IPS DF 6.9 (cell line): Measurements from ENCODE around the gene EDC3.

Source experiments
- DNase-seq: peaks from one replicate; pipeline ENCODE4 v3.0.0-alpha.2; 2013; ENCODE audit warnings: low read depth, low spot score
- H3K27ac ChIP-seq: one replicate; pipeline ENCODE4 v1.5.1; 2013; ENCODE audit warnings: low read length, control low read depth
- H3K27me3 ChIP-seq: 2 replicates; pipeline ENCODE4 v1.6.1; 2013; ENCODE audit warnings: mild to moderate bottlenecking, low read length; ENCODE audit not compliant: control insufficient read depth, insufficient read depth
- H3K36me3 ChIP-seq: 2 replicates; pipeline ENCODE4 v1.6.1; 2013; ENCODE audit warnings: low read length; ENCODE audit not compliant: control insufficient read depth, insufficient read depth
- H3K4me1 ChIP-seq: 2 replicates; pipeline ENCODE4 v1.6.1; 2013; ENCODE audit warnings: low read length; ENCODE audit not compliant: control insufficient read depth, insufficient read depth
- H3K4me3 ChIP-seq: 2 replicates; pipeline ENCODE4 v1.5.1; 2013; ENCODE audit warnings: mild to moderate bottlenecking, low read length
- H3K9me3 ChIP-seq: 2 replicates; pipeline ENCODE4 v1.6.1; 2013; ENCODE audit warnings: low read length, inconsistent platforms; ENCODE audit not compliant: control insufficient read depth, insufficient read depth
- WGBS: extraction: QIAGEN DNeasy Blood & Tissue Kit; methylation state at CpG from one replicate; pipeline ENCODE4 v1.1.7; 2013; ENCODE audit warnings: mixed read lengths, missing lambda C conversion rate; ENCODE audit not compliant: insufficient read length, insufficient coverage; 5-methylcytosine and 5-hydroxymethylcytosine counted together

Gene EDC3

GRCh38 chr15:74626752-74627692 is 68.8 kb downstream of the EDC3 start:
- Histone ChIP-seq H3K4me1 (no peaks in the 10 kb centered on the region), H3K9me3 (no peaks in the 10 kb centered on the region), H3K36me3 (peaks cover 61% of the 10 kb centered on the region), H3K27ac (no peak overlapping the region), H3K4me3 (no peak overlapping the region), H3K27me3 (no peaks in the 10 kb centered on the region)
- no peak for DNase-seq
- WGBS, result no CpG with 5 or more reads among the region's 10 CpGs

- Histone ChIP-seq H3K27ac (no peak overlapping the region), H3K36me3 (peaks cover 62% of the 10 kb centered on the region), H3K27me3 (no peaks in the 10 kb centered on the region), H3K4me1 (0 out of 2 replicates have a peak, but pooled peaks cover under 1% of the 10 kb centered on the region), H3K4me3 (no peak overlapping the region), H3K9me3 (no peaks in the 10 kb centered on the region)
- DNase-seq, result no peak
- WGBS, result no CpG with 5 or more reads among the region's 7 CpGs
Observed at GRCh38 chr15:74626336-74626735, 69.5 kb downstream of the EDC3 start.

DNA sequence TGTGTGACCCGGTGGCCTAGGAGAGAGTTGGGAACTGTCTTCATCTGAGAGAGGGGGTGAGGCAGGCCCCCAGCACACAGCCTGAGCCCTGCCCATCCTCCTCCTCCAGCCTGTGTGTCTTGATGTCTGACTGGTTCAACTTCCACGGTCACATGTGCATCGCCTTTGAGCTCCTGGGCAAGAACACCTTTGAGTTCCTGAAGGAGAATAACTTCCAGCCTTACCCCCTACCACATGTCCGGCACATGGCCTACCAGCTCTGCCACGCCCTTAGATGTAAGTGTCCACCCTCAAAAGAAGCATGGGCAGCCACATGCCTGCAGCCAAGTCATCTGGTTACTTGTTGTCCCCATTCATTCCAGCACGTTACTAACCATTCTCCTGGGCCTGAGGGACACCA is 70.1 kb downstream of the EDC3 start:
- no peak for DNase-seq
- WGBS, result no CpG with 5 or more reads among the region's 6 CpGs
- no peak overlapping the region for H3K4me3 ChIP-seq
- 0 out of 2 replicates have a peak, but pooled peaks cover 2% of the 10 kb centered on the region for H3K4me1 ChIP-seq
- H3K27ac ChIP-seq, result no peak overlapping the region
- no peaks in the 10 kb centered on the region for H3K27me3 ChIP-seq
- H3K36me3 ChIP-seq, result peaks cover 66% of the 10 kb centered on the region
- no peaks in the 10 kb centered on the region for H3K9me3 ChIP-seq

DNA sequence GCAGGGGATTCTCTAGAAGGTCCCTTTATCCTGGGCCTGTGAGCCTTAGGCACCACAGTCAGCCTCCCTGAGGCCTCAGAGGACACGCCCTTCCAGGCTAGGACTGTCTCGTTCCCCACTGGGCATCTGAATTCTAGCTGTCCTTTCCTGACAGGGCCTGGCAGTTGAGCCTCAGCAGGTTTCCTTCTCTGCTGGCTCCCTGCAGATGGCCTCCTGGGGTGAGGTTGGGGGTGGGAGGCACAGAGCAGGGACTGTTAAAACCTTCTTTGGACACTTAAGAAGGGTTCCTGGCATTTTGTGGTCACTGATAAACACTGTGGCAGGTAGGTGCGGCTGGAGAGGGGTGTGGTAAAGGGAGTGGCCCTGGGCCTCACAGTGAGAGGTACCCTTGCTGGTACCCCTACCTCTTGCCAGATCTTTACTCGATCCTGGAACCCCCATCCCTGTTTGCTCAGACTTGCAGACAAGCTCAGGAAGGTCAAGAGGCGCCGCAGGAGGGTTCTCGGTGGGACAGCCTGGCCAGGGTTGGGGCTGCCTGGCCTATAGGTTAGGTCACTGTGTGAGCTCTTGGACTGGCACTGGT is 71.7 kb downstream of the EDC3 start:
- Histone ChIP-seq H3K4me3 (no peak overlapping the region), H3K36me3 (peaks cover 79% of the 10 kb centered on the region), H3K27ac (no peak overlapping the region), H3K4me1 (0 out of 2 replicates have a peak, but pooled peaks cover 2% of the 10 kb centered on the region), H3K27me3 (no peaks in the 10 kb centered on the region), H3K9me3 (no peaks in the 10 kb centered on the region)
- no peak for DNase-seq
- no CpG with 5 or more reads among the region's 7 CpGs for WGBS

DNA sequence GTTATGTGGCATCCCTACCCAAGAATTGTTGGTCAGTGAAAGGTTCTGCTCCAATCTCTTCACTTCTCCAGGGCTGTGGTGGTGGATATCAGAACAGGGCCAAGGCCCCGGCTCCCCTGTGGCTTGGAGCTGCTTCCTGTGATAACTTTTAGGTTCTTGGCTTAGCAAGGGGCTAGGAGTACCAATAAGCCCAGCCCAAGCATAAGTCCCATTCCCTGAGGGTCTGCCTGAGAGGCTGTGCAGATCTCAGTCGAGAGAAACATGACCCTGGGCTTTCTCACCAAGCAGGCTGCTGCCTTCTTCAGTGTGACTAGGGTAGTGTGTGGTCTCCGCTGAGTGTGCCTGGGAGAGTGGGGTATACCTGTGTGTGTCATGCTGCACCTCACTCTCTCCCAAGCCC is 73.1 kb downstream of the EDC3 start:
- DNase-seq, result no peak
- H3K36me3 ChIP-seq, result peaks cover 72% of the 10 kb centered on the region
- H3K27me3 ChIP-seq, result no peaks in the 10 kb centered on the region
- no peak overlapping the region for H3K27ac ChIP-seq
- no peak overlapping the region for H3K4me3 ChIP-seq
- H3K9me3 ChIP-seq, result no peaks in the 10 kb centered on the region
- 0 out of 2 replicates have a peak, but pooled peaks cover 2% of the 10 kb centered on the region for H3K4me1 ChIP-seq
- no CpG with 5 or more reads among the region's 3 CpGs for WGBS

DNA sequence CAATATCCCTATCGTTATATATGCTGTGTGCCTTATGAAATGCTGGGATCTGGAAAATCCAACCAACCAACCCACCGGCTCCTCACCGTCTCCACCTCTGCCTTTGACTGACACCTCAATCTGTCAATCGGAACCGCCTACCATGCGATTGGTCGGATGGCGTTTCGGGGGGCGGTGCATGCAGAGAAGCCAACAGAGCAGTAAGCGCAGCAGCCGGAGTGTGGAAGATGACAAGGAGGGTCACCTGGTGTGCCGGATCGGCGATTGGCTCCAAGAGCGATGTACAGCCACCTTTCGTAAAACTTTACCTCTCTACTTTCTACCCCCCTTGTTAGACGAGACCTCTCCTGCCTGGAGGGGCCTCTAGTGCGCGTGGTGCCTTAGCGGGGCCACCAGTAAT is 73.9 kb downstream of the EDC3 start:
- DNase-seq, result no peak
- Histone ChIP-seq H3K36me3 (peaks cover 64% of the 10 kb centered on the region), H3K9me3 (no peaks in the 10 kb centered on the region), H3K4me1 (0 out of 2 replicates have a peak, but pooled peaks cover 2% of the 10 kb centered on the region), H3K27me3 (no peaks in the 10 kb centered on the region), H3K27ac (no peak overlapping the region), H3K4me3 (no peak overlapping the region)
- WGBS, result no CpG with 5 or more reads among the region's 21 CpGs

- no peaks in the 10 kb centered on the region for H3K9me3 ChIP-seq
- H3K4me3 ChIP-seq, result no peak overlapping the region
- 0 out of 2 replicates have a peak, but pooled peaks cover 2% of the 10 kb centered on the region for H3K4me1 ChIP-seq
- DNase-seq, result no peak
- H3K27ac ChIP-seq, result no peak overlapping the region
- no peaks in the 10 kb centered on the region for H3K27me3 ChIP-seq
- WGBS, result no CpG with 5 or more reads among the region's 16 CpGs
- peaks cover 63% of the 10 kb centered on the region for H3K36me3 ChIP-seq
Observed at GRCh38 chr15:74621546-74621920, 74.3 kb downstream of the EDC3 start.

DNA sequence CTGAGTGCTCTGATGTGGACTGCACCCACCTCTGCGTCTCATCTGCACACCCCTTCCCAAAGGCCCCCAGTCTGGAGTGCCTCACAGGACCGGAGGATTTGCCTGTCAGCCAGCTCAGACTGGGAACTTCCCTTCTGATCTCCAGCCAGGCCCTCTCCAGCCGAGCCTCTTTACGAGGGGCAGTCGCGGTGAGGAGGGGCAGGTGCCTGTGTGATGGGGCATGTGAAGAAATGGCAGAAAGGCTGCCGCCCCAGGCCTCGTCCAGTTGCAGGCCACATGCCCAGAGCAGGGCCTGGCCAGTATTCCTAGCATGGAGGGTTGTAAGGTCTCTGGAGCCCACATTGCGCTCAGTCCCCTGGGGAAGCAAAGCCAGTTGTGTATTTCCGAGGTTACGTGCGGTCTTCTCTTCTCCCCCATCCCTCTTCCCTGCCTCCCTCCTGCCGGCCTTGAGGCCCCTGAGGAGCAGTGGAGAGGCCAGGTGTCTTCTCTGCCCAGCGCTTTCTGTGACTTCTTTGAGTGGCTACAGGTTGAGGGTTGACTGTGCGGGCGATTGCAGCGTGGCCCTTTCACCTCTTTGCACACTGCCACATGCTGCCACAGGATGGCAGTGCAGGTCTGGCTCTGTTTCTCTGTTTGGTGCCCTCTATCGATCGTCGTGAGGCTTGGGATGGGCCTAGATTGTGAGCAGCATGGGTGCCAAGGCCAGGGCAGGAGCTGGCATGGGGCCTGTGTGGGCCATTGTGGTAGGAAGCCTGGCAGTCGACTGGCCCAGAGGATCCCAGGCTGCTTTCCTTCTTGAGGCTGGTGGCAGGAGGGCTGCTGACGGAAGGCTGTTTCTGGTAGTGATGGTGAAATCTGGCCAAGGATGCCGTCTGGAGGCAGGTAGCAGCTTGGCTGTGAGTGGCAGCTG is 74.9 kb downstream of the EDC3 start:
- no CpG with 5 or more reads among the region's 23 CpGs for WGBS
- H3K4me3 ChIP-seq, result no peak overlapping the region
- H3K36me3 ChIP-seq, result peaks cover 57% of the 10 kb centered on the region
- H3K9me3 ChIP-seq, result no peaks in the 10 kb centered on the region
- no peak overlapping the region for H3K27ac ChIP-seq
- H3K4me1 ChIP-seq, result 0 out of 2 replicates have a peak, but pooled peaks cover 2% of the 10 kb centered on the region
- no peaks in the 10 kb centered on the region for H3K27me3 ChIP-seq
- peak; percentile 71 for DNase-seq

GRCh38 chr15:74619916-74620635 is 75.7 kb downstream of the EDC3 start:
- Histone ChIP-seq H3K4me3 (no peak overlapping the region), H3K4me1 (0 out of 2 replicates have a peak, but pooled peaks cover 2% of the 10 kb centered on the region), H3K27ac (no peak overlapping the region), H3K36me3 (peaks cover 49% of the 10 kb centered on the region), H3K9me3 (no peaks in the 10 kb centered on the region), H3K27me3 (no peaks in the 10 kb centered on the region)
- DNase-seq, result no peak
- WGBS, result no CpG with 5 or more reads among the region's 27 CpGs
